NCI-H748 treated with DMSO at 0.1 percent for 48 hours (cell line): Measurements from ENCODE around the gene DCD.
"Not testable (repeated sequence)": the region's sequence is repeated elsewhere in the genome, so short reads cannot be mapped to it uniquely, and the experiment has no call there.

Experiments
- DNase-seq: peaks from one replicate; lab custom pipeline; 2025; lab: John Stamatoyannopoulos, UW

The DCD gene

DNA sequence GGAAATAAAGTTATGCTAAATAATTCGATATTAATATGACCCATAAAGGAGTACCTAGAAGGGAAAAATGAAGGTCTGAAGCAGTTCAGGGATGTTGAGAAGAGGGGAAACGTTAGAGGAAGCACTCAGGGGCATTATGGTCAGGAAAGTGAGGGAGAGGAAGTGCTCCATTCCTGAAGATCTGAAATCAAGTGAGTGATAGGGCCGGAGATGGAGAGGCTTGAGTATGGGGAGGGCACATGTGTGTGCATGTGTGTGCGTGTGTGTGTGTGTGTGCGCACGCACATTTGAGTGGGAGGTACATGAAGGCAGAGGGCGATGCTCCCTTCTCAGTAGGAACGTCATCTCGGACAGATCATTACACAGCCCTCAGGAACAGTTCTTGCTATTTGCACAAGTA is 4.9 kb upstream of the DCD start:
- no peak for DNase-seq

- no peak for DNase-seq
These were observed 2.7 kb upstream of the DCD start for GRCh38 chr12:54650889-54651288.

DNA sequence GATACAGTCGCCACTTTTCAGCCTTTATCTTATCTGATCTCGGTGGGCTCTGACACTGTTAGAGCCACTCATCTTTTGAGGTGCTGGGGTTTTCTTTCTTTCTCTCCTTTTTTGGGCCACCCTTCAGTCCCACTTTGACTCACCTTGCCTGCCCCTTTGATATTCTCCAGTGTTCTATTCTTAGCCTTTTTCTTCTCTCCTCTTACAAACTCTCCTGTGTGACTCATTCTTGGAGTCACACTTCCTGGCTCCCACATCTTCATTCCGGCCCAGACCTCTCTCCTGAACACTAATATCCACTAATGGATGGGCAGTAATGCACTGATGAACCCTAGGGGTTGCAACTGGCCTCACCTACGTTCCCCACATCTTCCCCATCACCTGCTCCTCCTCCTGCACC is 2.2 kb upstream of the DCD start:
- no peak for DNase-seq

DNA sequence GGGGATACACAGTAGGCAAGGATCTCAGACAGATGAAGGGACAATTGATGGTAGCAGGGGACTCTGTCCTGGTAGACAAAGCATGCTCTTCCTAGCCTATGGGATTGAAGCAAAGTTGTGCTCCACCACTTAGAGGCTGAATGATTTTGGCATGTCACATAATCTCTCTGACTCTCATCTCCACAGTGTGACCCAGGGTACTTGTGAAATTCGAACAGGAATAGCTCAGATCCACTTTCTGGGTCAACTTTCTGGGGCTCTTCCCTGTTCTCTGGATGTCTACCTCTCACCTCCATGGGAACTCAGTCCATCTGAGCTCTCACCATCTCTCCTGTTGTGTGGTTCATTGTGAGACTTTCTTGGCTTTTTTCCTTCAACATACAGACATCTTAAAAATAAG is 1.7 kb upstream of the DCD start:
- DNase-seq, result no peak

- DNase-seq, result no peak
These were observed 6.6 kb downstream of the DCD start for GRCh38 chr12:54641554-54641953.

DNA sequence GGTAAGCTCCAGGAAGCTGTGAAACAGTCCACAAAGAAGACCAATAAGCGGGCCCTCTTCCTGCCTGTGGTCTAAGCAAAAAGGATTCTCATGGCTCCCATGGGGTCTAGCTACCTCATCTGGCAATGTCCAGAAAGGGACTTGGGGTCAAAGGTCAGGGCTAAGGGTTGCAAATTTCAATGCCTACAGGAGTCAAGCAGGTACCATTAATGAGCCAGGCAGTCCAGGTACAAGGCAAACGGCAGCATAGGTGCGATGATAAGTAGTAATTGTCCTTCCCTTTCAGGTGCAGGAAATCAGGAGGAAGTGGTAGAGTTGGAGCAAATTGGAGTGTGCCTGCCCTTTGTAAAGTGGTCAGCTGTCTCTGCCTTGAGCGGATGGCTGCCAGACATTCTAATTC is 7.1 kb downstream of the DCD start:
- DNase-seq, result no peak

DNA sequence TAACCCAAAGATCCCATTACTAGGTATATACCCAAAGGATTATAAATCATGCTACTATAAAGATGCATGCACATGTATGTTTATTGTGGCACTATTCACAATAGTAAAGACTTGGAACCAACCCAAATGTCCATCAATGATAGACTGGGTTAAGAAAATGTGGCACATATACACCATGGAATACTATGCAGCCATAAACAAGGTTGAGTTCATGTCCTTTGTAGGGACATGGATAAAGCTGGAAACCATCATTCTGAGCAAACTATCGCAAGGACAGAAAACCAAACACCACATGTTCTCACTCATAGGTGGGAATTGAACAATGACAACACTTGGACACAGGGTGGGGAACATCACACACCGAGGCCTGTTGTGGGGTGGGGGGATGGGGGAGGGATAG is 9.1 kb downstream of the DCD start:
- DNase-seq, result not testable (repeated sequence)

DNA sequence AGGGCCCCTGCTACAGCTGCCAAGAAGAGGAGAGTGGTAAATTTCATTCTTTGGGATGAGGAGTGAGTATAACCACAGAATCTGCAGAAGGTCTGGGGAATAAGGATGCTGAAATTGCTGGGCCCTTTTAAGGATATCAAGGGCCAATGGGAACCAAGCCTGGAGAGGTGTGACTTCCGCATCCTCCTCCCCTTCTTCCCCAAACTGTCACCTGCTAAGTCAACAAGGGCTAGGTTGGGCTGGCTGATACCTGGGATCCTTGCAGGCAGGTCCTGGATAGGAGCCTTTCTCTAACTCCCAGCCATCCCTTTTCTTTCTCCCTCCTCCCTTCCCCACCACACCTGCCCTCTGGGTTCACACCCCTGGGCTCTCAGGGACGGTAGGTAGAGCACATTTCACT is 13.4 kb downstream of the DCD start, which contains the start of gene LACRT:
Gene LACRT, minus strand, starts transcription at position 101 of the 400 bp plus-strand sequence. Its CDS starts 54 bp downstream, at position 47.
- no peak for DNase-seq

DNA sequence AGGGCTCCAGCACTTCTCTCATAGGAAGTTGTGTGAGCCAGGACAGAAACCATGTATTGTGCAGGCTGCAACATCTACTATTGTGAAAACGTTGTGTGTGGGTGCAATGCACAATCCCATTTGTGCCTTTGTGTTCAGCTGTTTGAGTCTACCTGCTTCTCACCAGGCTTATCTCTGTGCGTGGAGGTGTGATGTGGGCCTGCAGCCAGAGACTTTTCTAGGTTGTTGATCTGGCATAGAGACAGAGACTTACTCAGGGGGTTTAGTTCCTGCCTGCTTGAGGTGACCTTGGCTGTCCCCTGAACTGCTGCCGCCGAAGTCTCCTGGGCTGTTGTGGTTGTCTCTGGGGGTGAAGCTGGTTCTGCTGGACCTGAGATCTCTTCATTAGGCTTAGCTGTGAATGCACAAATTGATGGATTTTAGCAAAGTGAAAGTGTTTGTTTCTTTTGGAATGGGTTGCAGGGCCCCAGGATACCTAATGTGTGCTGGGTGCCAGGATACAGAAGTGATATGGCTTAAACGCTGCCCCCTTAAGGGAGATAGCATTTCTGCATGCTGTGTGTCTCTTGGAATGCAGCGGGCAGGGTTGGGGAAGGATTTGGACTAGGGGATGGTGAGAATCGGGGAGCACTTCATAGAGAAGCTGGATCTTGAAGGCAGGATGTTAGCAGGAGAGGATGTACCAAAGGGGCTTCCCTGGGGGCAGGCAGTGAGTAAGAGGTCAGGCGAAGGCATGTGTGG is 16.0 kb downstream of the DCD start:
- no peak for DNase-seq

GRCh38 chr12:54631551-54631950 is 16.6 kb downstream of the DCD start:
- no peak for DNase-seq

DNA sequence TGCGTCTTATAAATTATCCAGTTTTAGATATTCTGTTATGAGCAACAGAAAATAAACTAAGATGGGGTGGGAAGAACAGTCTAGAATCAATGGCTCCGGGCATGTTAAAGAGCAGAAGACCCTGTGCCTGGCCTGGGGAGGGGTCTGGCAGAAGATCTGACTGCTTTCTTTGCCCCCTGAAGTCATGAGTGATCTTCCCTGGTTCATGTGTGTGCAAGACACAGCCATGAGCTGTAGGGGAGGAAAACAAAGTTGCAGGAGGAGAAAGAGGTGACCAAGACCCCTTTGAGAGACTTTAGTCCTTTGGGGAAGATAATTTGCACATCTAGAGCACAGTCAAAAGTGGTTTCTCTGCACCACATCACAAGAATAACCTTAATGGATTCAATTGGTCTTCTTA is 18.2 kb downstream of the DCD start:
- no peak for DNase-seq

GRCh38 chr12:54628186-54628846 is 19.8 kb downstream of the DCD start:
- DNase-seq, result no peak

- no peak for DNase-seq
These were observed 20.9 kb downstream of the DCD start for GRCh38 chr12:54627304-54627703.

GRCh38 chr12:54625598-54625997 is 22.6 kb downstream of the DCD start:
- DNase-seq, result no peak

GRCh38 chr12:54624315-54625279 is 23.6 kb downstream of the DCD start:
- DNase-seq, result no peak

DNA sequence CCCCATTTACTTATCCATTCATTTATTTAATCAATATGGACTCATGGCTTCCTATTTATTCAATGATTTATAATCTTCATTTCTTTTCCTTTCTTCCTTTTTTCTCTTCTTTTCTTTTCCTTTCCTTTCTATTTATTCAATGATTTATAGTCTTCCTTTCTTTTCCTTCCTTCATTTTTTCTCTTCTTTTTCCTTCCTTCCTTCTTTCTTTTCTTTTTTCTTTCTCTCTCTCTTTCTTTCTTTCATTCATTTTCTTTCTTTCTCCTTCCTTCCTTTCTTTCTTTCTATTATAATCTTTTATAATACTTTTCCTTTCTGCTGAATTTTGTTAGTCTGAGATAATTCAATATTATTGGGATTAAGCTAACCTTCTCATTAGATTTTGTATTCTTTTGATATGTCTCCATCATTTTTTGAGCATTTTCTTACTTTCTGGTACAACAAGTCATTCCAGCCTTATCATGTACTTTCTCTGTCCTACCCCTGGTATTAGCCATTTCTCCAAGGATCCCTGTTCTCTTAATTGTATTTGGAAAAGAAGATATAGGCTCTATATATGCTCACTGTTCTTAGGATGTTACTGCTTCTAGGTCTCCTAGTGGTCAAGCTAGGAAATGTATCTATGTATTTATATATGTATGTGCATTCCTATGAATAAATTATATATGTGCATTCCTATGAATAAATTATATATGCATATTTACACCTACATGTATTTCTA is 25.5 kb downstream of the DCD start:
- DNase-seq, result no peak

DNA sequence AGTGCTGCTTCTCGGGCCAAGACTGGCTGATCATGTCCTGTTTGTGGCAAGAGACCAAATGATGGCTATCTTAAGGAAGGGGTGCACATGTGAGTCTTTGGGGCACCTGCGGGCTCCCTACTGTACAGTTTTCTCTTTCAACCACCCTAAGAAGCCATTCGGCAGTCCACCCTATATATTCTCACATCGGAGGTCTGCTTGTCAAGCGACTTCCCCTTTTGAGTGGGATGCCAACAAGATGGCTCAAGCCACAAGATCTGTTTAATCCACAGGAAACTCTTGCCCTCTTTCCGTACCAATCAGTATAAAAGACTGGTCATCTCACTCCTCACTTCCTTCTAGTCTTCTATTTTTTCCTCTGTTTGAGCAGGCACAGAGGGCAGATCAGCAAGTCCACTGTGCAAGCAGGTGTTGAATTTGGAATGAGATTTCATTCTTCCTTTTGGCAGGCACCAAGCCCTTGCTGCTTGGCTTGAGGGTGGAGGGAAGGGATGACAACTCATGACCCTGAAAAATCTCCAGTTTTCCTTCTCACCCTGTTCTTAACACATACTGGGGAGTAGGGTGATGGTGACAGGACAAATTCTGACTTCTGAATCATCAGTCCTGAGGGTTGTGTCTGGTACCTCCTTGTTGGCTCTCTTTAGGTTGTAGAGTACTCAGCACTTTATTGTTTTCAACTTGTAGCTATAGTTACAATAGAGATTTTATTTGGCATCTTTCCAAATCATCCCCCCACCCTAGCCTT is 31.1 kb downstream of the DCD start:
- DNase-seq, result no peak

DNA sequence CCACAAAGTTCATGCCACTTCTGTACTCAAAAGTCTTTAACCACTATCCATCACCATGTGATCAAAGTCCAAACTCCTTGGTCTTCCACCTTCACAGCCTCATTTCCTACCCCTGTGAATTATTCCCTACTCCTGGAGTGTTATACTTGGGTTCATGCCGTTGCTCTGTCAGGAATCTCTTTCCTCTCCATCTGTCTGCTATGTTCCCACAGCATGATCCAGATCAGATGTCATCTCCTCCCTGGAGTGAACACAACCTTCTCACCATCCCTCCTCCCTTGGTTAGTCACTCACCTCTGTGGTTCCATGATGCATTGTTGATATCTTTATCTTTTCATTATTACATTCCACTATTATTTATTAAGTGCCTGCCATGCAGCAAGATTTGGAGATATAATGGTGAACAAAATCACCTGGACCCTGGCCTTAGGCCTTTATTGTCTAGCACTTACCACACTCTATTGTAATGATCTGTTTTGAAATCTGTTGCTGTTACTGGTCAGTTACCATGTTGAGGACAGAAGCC is 35.9 kb downstream of the DCD start:
- no peak for DNase-seq

DNA sequence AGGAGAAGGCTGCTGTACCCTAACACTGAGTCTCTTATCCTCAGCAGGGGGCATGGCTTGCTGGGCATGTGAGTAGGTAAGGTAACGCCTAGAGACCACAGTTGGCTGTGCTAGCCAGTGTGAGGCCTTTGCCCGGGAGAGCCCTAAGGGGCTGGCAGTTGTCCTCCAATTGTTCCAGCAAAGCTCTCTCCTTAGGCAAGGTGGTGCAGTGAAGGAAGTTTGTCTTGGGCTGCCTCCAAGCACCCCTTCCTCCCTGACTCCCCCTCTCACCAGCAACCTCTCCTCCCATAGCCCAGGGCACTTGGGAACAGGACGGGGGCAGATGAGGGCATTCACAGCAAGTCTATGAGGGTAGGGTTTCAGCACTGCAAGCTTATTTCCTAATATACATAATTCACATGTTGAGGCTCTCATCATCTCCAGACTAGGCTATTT is 36.4 kb downstream of the DCD start:
- no peak for DNase-seq

GRCh38 chr12:54608769-54609168 is 39.4 kb downstream of the DCD start:
- DNase-seq, result no peak

DNA sequence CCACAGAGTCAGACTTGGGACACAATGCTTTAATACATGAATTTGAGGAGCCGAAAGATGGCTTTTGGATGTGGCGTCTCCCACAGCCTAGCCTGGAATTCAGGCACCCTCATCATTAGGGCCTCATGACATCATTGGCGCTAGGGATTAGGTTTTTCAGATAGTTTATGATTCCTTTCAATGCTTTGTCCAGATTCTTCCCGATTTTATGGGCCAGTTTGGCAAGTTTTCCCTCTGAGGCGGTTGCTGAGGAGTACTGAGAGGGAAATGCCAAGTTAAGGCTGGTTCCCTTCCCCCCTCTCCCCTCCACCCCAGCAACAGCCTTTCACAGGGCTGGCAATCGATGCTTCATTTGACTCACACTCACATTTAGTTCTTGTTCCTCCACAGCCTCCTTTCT is 40.0 kb downstream of the DCD start:
- DNase-seq, result no peak
